Measurements from ENCODE around the gene NDUFS3. TPM values are rescaled to one million over a fixed set of nuclear protein-coding genes. Genes with fewer than 3 reads are reported as not detected.

NDUFS3 gene
- polyA plus RNA-seq, 3 donors, result 79.7 to 107 (median 104) TPM

GRCh38 chr11:47609675-47610074 is 30.8 kb downstream of the NDUFS3 start:
- Histone ChIP-seq H3K4me2 (replicated peaks; ENCODE audit: extremely low read depth, low read length, poor library complexity, severe bottlenecking) (no peak overlapping the region), H2AFZ (ENCODE audit: insufficient read depth, low read depth, low read length, poor library complexity, severe bottlenecking) (no peak overlapping the region), H3K4me3 (replicated peaks in 1 of 3; ENCODE audit: low read depth in 2 of 3, low read length in 3 of 3) (no peak overlapping the region), H3K9me3 (replicated peaks in 1 of 2; ENCODE audit: control insufficient read depth in 1 of 2, insufficient read depth in 1 of 2, low read length in 2 of 2) (no peaks in the 10 kb centered on the region), H3K27ac (ENCODE audit: low read depth in 1 of 2, low read length in 2 of 2) (no peak overlapping the region), H3K36me3 (replicated peaks in 1 of 2; ENCODE audit: control insufficient read depth in 1 of 2, insufficient read depth in 2 of 2, low read length in 2 of 2) (peaks cover 0 to 18% of the 10 kb centered on the region in 2 donors), H4K20me1 (ENCODE audit: insufficient read depth, low read length) (no peaks in the 10 kb centered on the region), H3K4me1 (ENCODE audit: control insufficient read depth in 1 of 2, insufficient read depth in 2 of 2, low read length in 2 of 2) (peaks cover 12% of the 10 kb centered on the region in 2 donors), H3K27me3 (ENCODE audit: control insufficient read depth in 2 of 2, insufficient read depth in 2 of 2, low read length in 2 of 2) (no peaks in the 10 kb centered on the region), H3K9ac (ENCODE audit: insufficient read depth, low read length, poor library complexity, severe bottlenecking) (no peak overlapping the region), H3K79me2 (ENCODE audit: insufficient read depth, low read length) (no peaks in the 10 kb centered on the region)
- Mint-ChIP-seq H3K4me1 (peaks cover 15% of the 10 kb centered on the region), H3K4me3 (no peak overlapping the region), H3K9me3 (no peaks in the 10 kb centered on the region), H3K36me3 (peaks cover 10 to 35% of the 10 kb centered on the region in 2 donors), H3K27ac (no peak overlapping the region), H3K27me3 (ENCODE audit: low read depth in 3 of 3) (peaks cover 0 to 4% (median 2%) of the 10 kb centered on the region in 3 donors)
- DNase-seq, result no peak
- no peak for TF ChIP-seq CTCF (IDR thresholded peaks at IDR 0.05)
- intact Hi-C loops (cut with micrococcal nuclease), result loop anchor here in 1 of 2 donors (10.0 kb wide), 1 partner anchor 305 kb away; no protein-coding TSS in a partner anchor
- 81% methylated on average over 3 of the region's 3 CpGs for WGBS (ENCODE audit: insufficient coverage)

GRCh38 chr11:47611348-47611794 is 32.5 kb downstream of the NDUFS3 start:
- 0% methylated on average over 1 of the region's 6 CpGs for WGBS (ENCODE audit: insufficient coverage)
- no peaks in the 10 kb centered on the region for H3K27me3 ChIP-seq (ENCODE audit: control insufficient read depth in 2 of 2, insufficient read depth in 2 of 2, low read length in 2 of 2)
- no peak overlapping the region for H2AFZ ChIP-seq (ENCODE audit: insufficient read depth, low read depth, low read length, poor library complexity, severe bottlenecking)
- H3K27ac ChIP-seq (ENCODE audit: low read depth in 1 of 2, low read length in 2 of 2), result peak overlapping the region in 1 of 2 donors; percentile 1
- peaks cover 12% of the 10 kb centered on the region in 2 donors for H3K4me1 ChIP-seq (ENCODE audit: control insufficient read depth in 1 of 2, insufficient read depth in 2 of 2, low read length in 2 of 2)
- H3K9me3 ChIP-seq (replicated peaks in 1 of 2; ENCODE audit: control insufficient read depth in 1 of 2, insufficient read depth in 1 of 2, low read length in 2 of 2), result no peaks in the 10 kb centered on the region
- H3K4me2 ChIP-seq (replicated peaks; ENCODE audit: extremely low read depth, low read length, poor library complexity, severe bottlenecking), result peak overlapping the region; percentile 20
- H4K20me1 ChIP-seq (ENCODE audit: insufficient read depth, low read length), result no peaks in the 10 kb centered on the region
- no peak for TF ChIP-seq CTCF (IDR thresholded peaks at IDR 0.05)
- H3K27ac Mint-ChIP-seq, result peak overlapping the region in 2 of 7 donors; percentile 74 to 77
- H3K4me3 ChIP-seq (replicated peaks in 1 of 3; ENCODE audit: low read depth in 2 of 3, low read length in 3 of 3), result no peak overlapping the region
- no peak overlapping the region for H3K9ac ChIP-seq (ENCODE audit: insufficient read depth, low read length, poor library complexity, severe bottlenecking)
- intact Hi-C loops (cut with micrococcal nuclease), result loop anchor here in 1 of 2 donors (10.0 kb wide), 1 partner anchor 307 kb away; no protein-coding TSS in a partner anchor
- peak overlapping the region; percentile 31 to 59 for H3K4me3 Mint-ChIP-seq
- peaks cover 14 to 29% of the 10 kb centered on the region in 2 donors for H3K36me3 Mint-ChIP-seq
- H3K36me3 ChIP-seq (replicated peaks in 1 of 2; ENCODE audit: control insufficient read depth in 1 of 2, insufficient read depth in 2 of 2, low read length in 2 of 2), result peaks cover 0 to 28% of the 10 kb centered on the region in 2 donors
- peak; percentile 20 to 36 (median 30) for DNase-seq
- H3K79me2 ChIP-seq (ENCODE audit: insufficient read depth, low read length), result no peaks in the 10 kb centered on the region
- peaks cover 15% of the 10 kb centered on the region for H3K4me1 Mint-ChIP-seq
- H3K27me3 Mint-ChIP-seq (ENCODE audit: low read depth in 3 of 3), result peaks cover 0 to 2% (median 1%) of the 10 kb centered on the region in 3 donors
- no peaks in the 10 kb centered on the region for H3K9me3 Mint-ChIP-seq

Data from CD14-positive monocyte (primary cell).